Upper lobe of right lung (tissue), 1 donor: ENCODE measurements around the gene CDON. TPM values are rescaled to one million over a fixed set of nuclear protein-coding genes. Genes with fewer than 3 reads are reported as not detected.

Experiments used
- ATAC-seq: fragments of 200-7000 bp; cut with Tn5 transposase; one replicate; pipeline ENCODE4 v1.9.1; 2020; ENCODE audit warnings: mild to moderate bottlenecking, moderate library complexity
- DNase-seq: peaks from one replicate; pipeline ENCODE4 v3.0.0-alpha.2; 2020
- H3K27ac ChIP-seq: fragments of 200-600 bp; one replicate; pipeline ENCODE4 v1.8.0; 2022
- H3K27me3 ChIP-seq: fragments of 200-600 bp; one replicate; pipeline ENCODE4 v1.8.0; 2022; ENCODE audit warnings: mild to moderate bottlenecking
- H3K36me3 ChIP-seq: fragments of 200-600 bp; one replicate; pipeline ENCODE4 v1.8.0; 2022
- H3K4me1 ChIP-seq: fragments of 200-600 bp; one replicate; pipeline ENCODE4 v1.8.0; 2022
- H3K4me3 ChIP-seq: fragments of 200-600 bp; one replicate; pipeline ENCODE4 v1.8.0; 2022; ENCODE audit warnings: mild to moderate bottlenecking
- H3K9me3 ChIP-seq: fragments of 200-600 bp; one replicate; pipeline ENCODE4 v1.8.0; 2022
- intact Hi-C: fragments of 100-400 bp; cut with DNase I; formaldehyde crosslinking; loops from one replicate; pipeline ENCODE4 v1.11.0; 2022
- total RNA-seq: library from RNA; stranded (reverse); fragmentation: NEBNext Ultra II Directional; extraction: Animal tissue kit (Norgen Biotek cat#: 25700); gene quantifications from one replicate; pipeline ENCODE4 v1.2.1, GENCODE V29; 2021
- TF ChIP-seq, protein P1 (sequence below): fragments of 200-600 bp; IDR thresholded peaks from one replicate; pipeline ENCODE4 v1.8.0; 2022; ENCODE audit warnings: antibody characterized with exemption
- donor health status: DM: no; HTN: yes; CAD: no; lungs with severe emphysema.

CDON gene
- total RNA-seq, 1 donor from 2014 or later = 13.3 TPM

DNA sequence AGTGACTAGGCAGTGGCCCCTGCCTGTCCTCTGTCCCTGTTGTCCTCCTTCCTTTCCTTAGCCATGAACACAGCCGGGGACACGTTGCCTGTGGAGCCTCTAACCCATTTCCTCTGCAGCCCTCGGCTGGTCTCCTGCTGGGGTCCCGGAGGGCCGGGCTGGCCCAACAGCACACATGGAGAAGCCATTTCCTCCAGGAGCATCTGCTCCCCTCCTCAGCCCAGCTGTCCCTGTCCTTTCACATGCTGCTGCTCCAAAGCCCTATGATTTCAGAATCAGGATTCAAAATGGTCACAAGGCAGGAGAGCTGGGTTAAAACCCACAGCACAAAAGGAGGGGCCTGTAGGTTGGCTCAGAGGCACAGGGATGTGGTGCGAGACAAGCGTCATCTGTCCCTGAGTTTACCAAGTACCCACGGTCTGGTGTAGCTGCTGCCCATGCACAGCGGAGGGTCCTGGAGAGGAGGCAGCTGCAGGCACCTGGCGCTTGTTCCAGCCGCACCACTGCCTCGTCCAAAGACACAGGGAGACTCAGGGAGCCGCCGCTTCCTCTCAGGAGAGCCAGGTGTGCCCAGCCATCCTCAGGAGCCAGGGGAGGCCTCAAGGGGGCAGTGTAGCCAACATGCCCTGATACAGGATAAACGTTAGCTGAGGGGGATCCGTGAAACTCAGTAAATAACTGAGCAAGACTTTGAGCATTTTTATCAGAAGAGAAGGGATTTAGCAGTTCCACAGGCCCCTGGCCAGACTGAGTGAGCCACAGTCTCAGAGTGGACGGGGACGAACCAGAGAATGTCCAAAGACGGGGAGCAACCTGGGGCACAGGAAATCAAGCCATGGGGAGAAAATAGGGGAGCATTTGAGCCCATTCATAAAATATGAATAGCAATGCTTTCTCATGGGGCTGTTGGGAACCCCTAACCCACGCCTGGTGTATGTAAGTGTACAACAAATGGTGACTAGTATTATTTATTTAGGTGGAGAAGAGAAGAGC, 120.8 kb downstream of the CDON start:
- Histone ChIP-seq H3K4me3 (no peak overlapping the region), H3K36me3 (no peaks in the 10 kb centered on the region), H3K4me1 (no peaks in the 10 kb centered on the region), H3K27ac (no peak overlapping the region), H3K27me3 (peaks cover 6% of the 10 kb centered on the region), H3K9me3 (no peaks in the 10 kb centered on the region)
- DNase-seq = peak; percentile 76
- intact Hi-C loops = no loop called here
- peak; percentile 81 for ATAC-seq
- TF ChIP-seq, protein P1, sequence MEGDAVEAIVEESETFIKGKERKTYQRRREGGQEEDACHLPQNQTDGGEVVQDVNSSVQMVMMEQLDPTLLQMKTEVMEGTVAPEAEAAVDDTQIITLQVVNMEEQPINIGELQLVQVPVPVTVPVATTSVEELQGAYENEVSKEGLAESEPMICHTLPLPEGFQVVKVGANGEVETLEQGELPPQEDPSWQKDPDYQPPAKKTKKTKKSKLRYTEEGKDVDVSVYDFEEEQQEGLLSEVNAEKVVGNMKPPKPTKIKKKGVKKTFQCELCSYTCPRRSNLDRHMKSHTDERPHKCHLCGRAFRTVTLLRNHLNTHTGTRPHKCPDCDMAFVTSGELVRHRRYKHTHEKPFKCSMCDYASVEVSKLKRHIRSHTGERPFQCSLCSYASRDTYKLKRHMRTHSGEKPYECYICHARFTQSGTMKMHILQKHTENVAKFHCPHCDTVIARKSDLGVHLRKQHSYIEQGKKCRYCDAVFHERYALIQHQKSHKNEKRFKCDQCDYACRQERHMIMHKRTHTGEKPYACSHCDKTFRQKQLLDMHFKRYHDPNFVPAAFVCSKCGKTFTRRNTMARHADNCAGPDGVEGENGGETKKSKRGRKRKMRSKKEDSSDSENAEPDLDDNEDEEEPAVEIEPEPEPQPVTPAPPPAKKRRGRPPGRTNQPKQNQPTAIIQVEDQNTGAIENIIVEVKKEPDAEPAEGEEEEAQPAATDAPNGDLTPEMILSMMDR = peak; percentile 62

- no peaks in the 10 kb centered on the region for H3K36me3 ChIP-seq
- H3K27ac ChIP-seq = no peak overlapping the region
- TF ChIP-seq, protein P1 = no peak
- no peaks in the 10 kb centered on the region for H3K4me1 ChIP-seq
- H3K27me3 ChIP-seq = peaks cover 6% of the 10 kb centered on the region
- no peak for ATAC-seq
- H3K9me3 ChIP-seq = no peaks in the 10 kb centered on the region
- intact Hi-C loops = no loop called here
- peak; percentile 38 for DNase-seq
- no peak overlapping the region for H3K4me3 ChIP-seq
These were observed 121.4 kb downstream of the CDON start for GRCh38 chr11:125941267-125941618.

DNA sequence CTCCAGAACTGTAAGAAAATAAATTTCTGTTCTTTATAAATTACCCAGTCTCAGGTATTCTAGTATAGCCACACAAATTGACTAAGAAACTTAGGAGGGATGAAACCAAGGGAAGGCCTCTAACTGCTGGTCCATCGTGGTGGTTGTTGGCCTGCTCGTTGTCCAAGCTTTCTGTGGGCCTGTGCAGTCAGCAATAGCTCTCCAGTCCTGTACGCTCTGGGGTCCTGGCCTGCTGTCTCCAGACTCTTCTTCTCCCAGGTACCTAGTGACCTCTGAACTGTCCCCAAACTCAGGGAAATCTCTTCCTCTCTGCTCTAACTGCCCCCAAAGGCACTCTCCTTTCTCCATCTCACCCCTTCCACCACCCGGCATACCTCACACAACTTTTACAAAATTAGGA, 122.5 kb downstream of the CDON start:
- TF ChIP-seq, protein P1 = no peak
- Histone ChIP-seq H3K4me1 (no peaks in the 10 kb centered on the region), H3K4me3 (no peak overlapping the region), H3K36me3 (no peaks in the 10 kb centered on the region), H3K27me3 (no peaks in the 10 kb centered on the region), H3K27ac (no peak overlapping the region), H3K9me3 (no peaks in the 10 kb centered on the region)
- intact Hi-C loops = no loop called here
- DNase-seq (peak; percentile 25), ATAC-seq (no peak)

DNA sequence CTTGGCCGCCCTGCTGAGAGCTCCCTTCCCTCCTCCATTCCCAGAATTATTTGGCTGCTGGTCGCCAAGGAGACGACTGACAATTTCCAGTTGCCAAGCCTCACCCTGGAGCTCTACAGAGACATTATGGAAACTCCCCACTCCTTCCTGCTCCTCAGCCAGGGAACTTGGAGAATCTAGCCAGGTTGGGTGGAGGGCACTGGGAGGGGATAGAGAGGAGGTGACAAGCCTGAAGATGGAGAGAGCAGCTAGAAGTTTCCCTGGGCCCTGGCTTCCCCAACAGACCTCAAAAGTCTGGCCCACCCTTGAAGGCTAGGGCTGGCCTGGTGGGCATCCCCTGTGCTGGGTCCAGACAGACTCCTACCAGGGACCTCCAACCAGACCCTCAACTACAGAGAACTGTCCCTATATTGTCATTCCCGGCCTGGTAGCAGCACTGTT, 123.6 kb downstream of the CDON start:
- ATAC-seq = no peak

GRCh38 chr11:125938418-125938817, 124.2 kb downstream of the CDON start:
- H3K27me3 ChIP-seq = no peaks in the 10 kb centered on the region
- H3K9me3 ChIP-seq = no peaks in the 10 kb centered on the region
- H3K4me3 ChIP-seq = no peak overlapping the region
- intact Hi-C loops = no loop called here
- H3K4me1 ChIP-seq = no peaks in the 10 kb centered on the region
- ATAC-seq (no peak), DNase-seq (peak; percentile 38)
- H3K36me3 ChIP-seq = no peaks in the 10 kb centered on the region
- TF ChIP-seq, protein P1 = no peak
- no peak overlapping the region for H3K27ac ChIP-seq

More for the DNA sequence above, 123.6 kb downstream of the CDON start:
- Histone ChIP-seq H3K4me3 (no peak overlapping the region), H3K4me1 (no peaks in the 10 kb centered on the region), H3K36me3 (no peaks in the 10 kb centered on the region), H3K27ac (no peak overlapping the region), H3K9me3 (no peaks in the 10 kb centered on the region), H3K27me3 (no peaks in the 10 kb centered on the region)
- intact Hi-C loops = no loop called here
- peak; percentile 17 for DNase-seq
- TF ChIP-seq, protein P1 = no peak
